Astrocyte of the cerebellum (primary cell): ENCODE measurements around the gene RNU6-1.

Source experiments
- DNase-seq: peaks from one replicate; pipeline ENCODE4 v3.0.0-alpha.2; 2011; ENCODE audit warnings: low read depth
- H3K4me3 ChIP-seq: 2 replicates; pipeline ENCODE4 v1.5.1; 2011; ENCODE audit warnings: mild to moderate bottlenecking, low read depth, low read length, moderate library complexity
- in situ Hi-C: cut with HindIII; loops from 2 replicates; pipeline ENCODE4 v1.10.0; 2017; ENCODE audit warnings: low sequenced_read_pairs
- TF ChIP-seq, protein P1 (sequence below): IDR thresholded peaks from 2 replicates; pipeline ENCODE4 v1.5.1; 2012; ENCODE audit warnings: low read length, low read depth, moderate library complexity, mild to moderate bottlenecking; ENCODE audit errors: missing control alignments

RNU6-1 gene

GRCh38 chr15:67852418-67852817 lies 12.6 kb upstream of the RNU6-1 start:
- no peak for DNase-seq
- no peak overlapping the region for H3K4me3 ChIP-seq
- in situ Hi-C loops, result no loop called here
- TF ChIP-seq, protein P1, sequence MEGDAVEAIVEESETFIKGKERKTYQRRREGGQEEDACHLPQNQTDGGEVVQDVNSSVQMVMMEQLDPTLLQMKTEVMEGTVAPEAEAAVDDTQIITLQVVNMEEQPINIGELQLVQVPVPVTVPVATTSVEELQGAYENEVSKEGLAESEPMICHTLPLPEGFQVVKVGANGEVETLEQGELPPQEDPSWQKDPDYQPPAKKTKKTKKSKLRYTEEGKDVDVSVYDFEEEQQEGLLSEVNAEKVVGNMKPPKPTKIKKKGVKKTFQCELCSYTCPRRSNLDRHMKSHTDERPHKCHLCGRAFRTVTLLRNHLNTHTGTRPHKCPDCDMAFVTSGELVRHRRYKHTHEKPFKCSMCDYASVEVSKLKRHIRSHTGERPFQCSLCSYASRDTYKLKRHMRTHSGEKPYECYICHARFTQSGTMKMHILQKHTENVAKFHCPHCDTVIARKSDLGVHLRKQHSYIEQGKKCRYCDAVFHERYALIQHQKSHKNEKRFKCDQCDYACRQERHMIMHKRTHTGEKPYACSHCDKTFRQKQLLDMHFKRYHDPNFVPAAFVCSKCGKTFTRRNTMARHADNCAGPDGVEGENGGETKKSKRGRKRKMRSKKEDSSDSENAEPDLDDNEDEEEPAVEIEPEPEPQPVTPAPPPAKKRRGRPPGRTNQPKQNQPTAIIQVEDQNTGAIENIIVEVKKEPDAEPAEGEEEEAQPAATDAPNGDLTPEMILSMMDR, result no peak

DNA sequence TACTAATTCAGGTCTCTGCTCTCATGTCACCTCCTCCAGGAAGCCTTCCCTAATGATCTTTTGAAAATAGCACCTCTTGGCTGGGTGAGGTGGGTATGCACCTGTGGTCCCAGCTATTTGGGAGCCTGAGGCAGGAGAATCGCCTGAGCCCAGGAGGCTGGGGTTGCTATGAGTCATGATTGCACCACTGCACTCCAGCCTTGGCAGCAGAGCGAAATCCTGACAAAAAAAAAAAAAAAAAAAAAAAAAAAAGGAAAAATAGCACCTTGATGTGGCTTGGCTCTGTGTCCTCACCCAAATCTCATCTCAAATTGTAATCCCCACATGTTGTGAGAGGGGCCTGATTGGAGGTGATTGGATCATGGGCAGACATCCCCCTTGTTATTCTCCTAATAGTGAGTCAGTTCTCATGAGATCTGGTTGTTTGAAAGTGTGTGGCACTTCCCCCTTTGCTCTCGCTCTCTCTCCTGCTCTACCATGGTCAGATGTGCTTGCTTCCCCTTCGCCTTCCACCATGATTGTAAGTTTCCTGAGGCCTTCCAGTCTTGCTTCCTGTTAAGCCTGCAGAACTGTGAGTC lies 11.2 kb upstream of the RNU6-1 start:
- in situ Hi-C loops, result no loop called here
- no peak for DNase-seq
- TF ChIP-seq, protein P1, result no peak
- no peak overlapping the region for H3K4me3 ChIP-seq

- TF ChIP-seq, protein P1, result no peak
- no peak for DNase-seq
- no peak overlapping the region for H3K4me3 ChIP-seq
- in situ Hi-C loops, result no loop called here
These were observed 10.5 kb upstream of the RNU6-1 start for GRCh38 chr15:67850336-67850735.

GRCh38 chr15:67849538-67849937 lies 9.7 kb upstream of the RNU6-1 start:
- no peak overlapping the region for H3K4me3 ChIP-seq
- TF ChIP-seq, protein P1, result no peak
- no peak for DNase-seq
- in situ Hi-C loops, result no loop called here

DNA sequence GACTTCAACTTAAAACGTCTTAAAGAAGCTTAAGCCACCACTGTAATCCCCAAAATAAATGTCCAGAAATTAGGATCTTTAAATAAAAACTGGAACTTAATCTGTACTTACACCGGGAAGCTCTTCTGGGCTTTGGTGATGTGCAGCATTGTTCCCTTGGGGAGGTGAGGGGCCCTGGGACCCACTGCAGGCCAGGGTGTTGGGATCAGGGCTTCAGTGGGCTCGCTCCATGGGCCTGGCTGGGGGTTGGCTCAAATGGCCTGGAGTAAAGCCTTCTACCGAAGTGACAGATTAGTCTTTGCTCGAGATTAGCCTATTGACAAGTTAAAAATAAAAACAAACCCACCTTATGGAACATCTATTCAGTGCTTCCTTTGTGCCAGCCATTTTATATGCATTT lies 6.1 kb upstream of the RNU6-1 start:
- no peak for DNase-seq
- no peak overlapping the region for H3K4me3 ChIP-seq
- TF ChIP-seq, protein P1, result no peak
- in situ Hi-C loops, result no loop called here

GRCh38 chr15:67843571-67844387 lies 3.9 kb upstream of the RNU6-1 start:
- no peak for DNase-seq
- TF ChIP-seq, protein P1, result no peak
- in situ Hi-C loops, result no loop called here
- no peak overlapping the region for H3K4me3 ChIP-seq
